ENCODE measurements around the gene CCDC47. TPM values are rescaled to one million over a fixed set of nuclear protein-coding genes. Genes with fewer than 3 reads are reported as not detected.

The CCDC47 gene
- total and polyA plus RNA-seq, 2 of the 13 experiments (the other 11 are each of a cell fraction or from before 2014, with no cell fraction given): 59.3 to 99.5 TPM

GRCh38 chr17:63786117-63786516 lies 12.7 kb upstream of the CCDC47 start (continued):
- TF ChIP-seq ZNF503 (CRISPR knock-in tag; IDR thresholded peaks at IDR 0.05): no peak
- TF ChIP-seq MAF1 (CRISPR knock-in tag; IDR thresholded peaks at IDR 0.05; ENCODE audit: borderline replicate concordance): no peak
- no peak for TF ChIP-seq ZFYVE20 (CRISPR knock-in tag; IDR thresholded peaks at IDR 0.05; ENCODE audit: borderline replicate concordance, low read depth)
- no peak for TF ChIP-seq E2F1 (CRISPR knock-in tag; IDR thresholded peaks at IDR 0.05)
- no peak for TF ChIP-seq NFATC3 (CRISPR knock-in tag; IDR thresholded peaks at IDR 0.05)
- no peak for TF ChIP-seq NCOR1 (IDR thresholded peaks at IDR 0.05; ENCODE audit: borderline replicate concordance, low read length)
- no peak for TF ChIP-seq NR2F1 (CRISPR knock-in tag; IDR thresholded peaks at IDR 0.05)
- TF ChIP-seq ZNF597 (CRISPR knock-in tag; IDR thresholded peaks at IDR 0.05): no peak
- 0 out of 2 replicates have a peak, but pooled peaks have one; percentile 37 for TF ChIP-seq ZNF331 (CRISPR knock-in tag; IDR thresholded peaks at IDR 0.05)
- TF ChIP-seq ZFP90 (CRISPR knock-in tag; IDR thresholded peaks at IDR 0.05; ENCODE audit: borderline replicate concordance): 0 out of 2 replicates have a peak, but pooled peaks have one; percentile 46
- TF ChIP-seq ZNF549 (CRISPR knock-in tag; IDR thresholded peaks at IDR 0.05): no peak
- peak; percentile 62; the same call in 1 of the 2 replicates for TF ChIP-seq PAXIP1 (CRISPR knock-in tag; conservative IDR thresholded peaks at IDR 0.05)
- TF ChIP-seq ZNF776 (CRISPR knock-in tag; IDR thresholded peaks at IDR 0.05): no peak
- TF ChIP-seq ZNF646 (CRISPR knock-in tag; IDR thresholded peaks at IDR 0.05): 0 out of 2 replicates have a peak, but pooled peaks have one; percentile 28
